Muscle layer of colon (tissue), 2 donors: Measurements from ENCODE around the gene UCMA.

ENCODE experiments used
- H3K27ac ChIP-seq: one replicate; pipeline ENCODE4 v1.7.0; 2013; ENCODE audit warnings: low read depth, mild to moderate bottlenecking, low read length, moderate library complexity
- H3K27me3 ChIP-seq, 2 donors: one replicate each; pipeline ENCODE4 v1.7.0; 2013; ENCODE audit warnings: low read length in 2 of 2, mild to moderate bottlenecking in 2 of 2; ENCODE audit not compliant: insufficient read depth in 2 of 2, control insufficient read depth in 1 of 2
- H3K36me3 ChIP-seq: one replicate; pipeline ENCODE4 v1.7.0; 2013; ENCODE audit warnings: mild to moderate bottlenecking, low read length; ENCODE audit not compliant: insufficient read depth
- H3K4me1 ChIP-seq: one replicate; pipeline ENCODE4 v1.7.0; 2013; ENCODE audit warnings: mild to moderate bottlenecking, low read length; ENCODE audit not compliant: insufficient read depth
- H3K4me3 ChIP-seq, 2 donors: one replicate each; pipeline ENCODE4 v1.7.0; 2013; ENCODE audit warnings: low read length in 2 of 2, low read depth in 1 of 2, mild to moderate bottlenecking in 1 of 2, moderate library complexity in 1 of 2
- H3K9ac ChIP-seq: one replicate; pipeline ENCODE4 v1.7.0; 2013; ENCODE audit warnings: low read length
- H3K9me3 ChIP-seq: one replicate; pipeline ENCODE4 v1.7.0; 2013; ENCODE audit warnings: mild to moderate bottlenecking, low read length
- donor health status: abdominal sarcoma.
- donor health status: Adenocarcinoma of cecum.

The UCMA gene

GRCh38 chr10:13231808-13232207, 2.4 kb downstream of the UCMA start:
- Histone ChIP-seq H3K27me3 (no peaks in the 10 kb centered on the region), H3K27ac (no peak overlapping the region)

GRCh38 chr10:13231190-13231589, 3.0 kb downstream of the UCMA start:
- H3K4me3 ChIP-seq: no peak overlapping the region
- H3K9ac ChIP-seq: no peak overlapping the region
- H3K27me3 ChIP-seq: no peaks in the 10 kb centered on the region
- no peaks in the 10 kb centered on the region for H3K4me1 ChIP-seq
- H3K9me3 ChIP-seq: no peaks in the 10 kb centered on the region
- H3K36me3 ChIP-seq: no peaks in the 10 kb centered on the region
- H3K27ac ChIP-seq: no peak overlapping the region

More at GRCh38 chr10:13231808-13232207, 2.4 kb downstream of the UCMA start:
- Histone ChIP-seq H3K4me3 (no peak overlapping the region), H3K36me3 (no peaks in the 10 kb centered on the region), H3K9ac (no peak overlapping the region), H3K4me1 (no peaks in the 10 kb centered on the region), H3K9me3 (no peaks in the 10 kb centered on the region)

- no peak overlapping the region for H3K27ac ChIP-seq
- H3K9ac ChIP-seq: no peak overlapping the region
- no peaks in the 10 kb centered on the region for H3K9me3 ChIP-seq
- no peak overlapping the region for H3K4me3 ChIP-seq
- H3K36me3 ChIP-seq: no peaks in the 10 kb centered on the region
- no peaks in the 10 kb centered on the region for H3K4me1 ChIP-seq
- no peaks in the 10 kb centered on the region for H3K27me3 ChIP-seq
These were observed 7.1 kb downstream of the UCMA start for GRCh38 chr10:13227031-13227430.

- Histone ChIP-seq H3K4me1 (no peaks in the 10 kb centered on the region), H3K9me3 (no peaks in the 10 kb centered on the region), H3K9ac (no peak overlapping the region), H3K36me3 (no peaks in the 10 kb centered on the region), H3K4me3 (no peak overlapping the region), H3K27me3 (no peaks in the 10 kb centered on the region), H3K27ac (no peak overlapping the region)
These were observed 8.6 kb downstream of the UCMA start for GRCh38 chr10:13225601-13226000.

GRCh38 chr10:13224210-13224995, 9.8 kb downstream of the UCMA start:
- Histone ChIP-seq H3K9me3 (no peaks in the 10 kb centered on the region), H3K4me3 (no peak overlapping the region), H3K9ac (no peak overlapping the region), H3K27ac (no peak overlapping the region), H3K4me1 (no peaks in the 10 kb centered on the region), H3K27me3 (no peaks in the 10 kb centered on the region), H3K36me3 (no peaks in the 10 kb centered on the region)

- Histone ChIP-seq H3K4me1 (no peaks in the 10 kb centered on the region), H3K36me3 (no peaks in the 10 kb centered on the region), H3K4me3 (no peak overlapping the region), H3K27me3 (no peaks in the 10 kb centered on the region), H3K9me3 (no peaks in the 10 kb centered on the region), H3K27ac (no peak overlapping the region), H3K9ac (no peak overlapping the region)
These were observed 10.9 kb downstream of the UCMA start for GRCh38 chr10:13223241-13223640.

- Histone ChIP-seq H3K36me3 (no peaks in the 10 kb centered on the region), H3K27ac (no peak overlapping the region), H3K4me3 (no peak overlapping the region), H3K27me3 (no peaks in the 10 kb centered on the region), H3K9ac (no peak overlapping the region), H3K9me3 (no peaks in the 10 kb centered on the region), H3K4me1 (no peaks in the 10 kb centered on the region)
These were observed 11.6 kb downstream of the UCMA start for GRCh38 chr10:13222566-13222965.

- Histone ChIP-seq H3K9me3 (no peaks in the 10 kb centered on the region), H3K4me3 (no peak overlapping the region), H3K27ac (no peak overlapping the region), H3K4me1 (no peaks in the 10 kb centered on the region), H3K9ac (no peak overlapping the region), H3K27me3 (no peaks in the 10 kb centered on the region), H3K36me3 (no peaks in the 10 kb centered on the region)
These were observed 12.0 kb downstream of the UCMA start for GRCh38 chr10:13222151-13222550.

GRCh38 chr10:13221572-13221971, 12.6 kb downstream of the UCMA start:
- no peak overlapping the region for H3K9ac ChIP-seq
- H3K4me1 ChIP-seq: no peaks in the 10 kb centered on the region
- no peaks in the 10 kb centered on the region for H3K9me3 ChIP-seq
- H3K27ac ChIP-seq: no peak overlapping the region
- no peaks in the 10 kb centered on the region for H3K36me3 ChIP-seq
- no peaks in the 10 kb centered on the region for H3K27me3 ChIP-seq
- no peak overlapping the region for H3K4me3 ChIP-seq

- Histone ChIP-seq H3K4me1 (no peaks in the 10 kb centered on the region), H3K27me3 (no peaks in the 10 kb centered on the region), H3K36me3 (no peaks in the 10 kb centered on the region), H3K4me3 (no peak overlapping the region), H3K9me3 (no peaks in the 10 kb centered on the region), H3K27ac (no peak overlapping the region), H3K9ac (no peak overlapping the region)
These were observed 14.2 kb downstream of the UCMA start for GRCh38 chr10:13219685-13220670.

GRCh38 chr10:13218878-13219277, 15.3 kb downstream of the UCMA start:
- Histone ChIP-seq H3K9ac (no peak overlapping the region), H3K4me3 (no peak overlapping the region), H3K9me3 (no peaks in the 10 kb centered on the region), H3K27ac (no peak overlapping the region), H3K27me3 (no peaks in the 10 kb centered on the region), H3K4me1 (no peaks in the 10 kb centered on the region), H3K36me3 (no peaks in the 10 kb centered on the region)
